HepG2 (cell line): ENCODE measurements around the gene LIF. TPM values are rescaled to one million over a fixed set of nuclear protein-coding genes. Genes with fewer than 3 reads are reported as not detected.

Source experiments
- ATAC-seq: fragments of 200-7000 bp; cut with Tn5 transposase; 3 replicates; pipeline ENCODE4 v1.9.1; 2020; ENCODE audit warnings: mild to moderate bottlenecking, moderate library complexity
- Bru-seq: library from RNA; stranded (reverse); fragments of 400-500 nt; gene quantifications from one replicate; lab custom pipeline; 2021; lab: Mats Ljungman, UMichigan
- BruChase-seq, 2 experiments: library from RNA; stranded (reverse); fragments of 400-500 nt; gene quantifications; one replicate each; lab custom pipeline; 2021; lab: Mats Ljungman, UMichigan
- BruUV-seq: library from RNA; stranded (reverse); fragments of 400-500 nt; replicated peaks from 2 replicates; lab custom pipeline; 2021; lab: Mats Ljungman, UMichigan
- CTCF ChIA-PET: fragments of 300-600 bp; formaldehyde crosslinking; extraction: SDS; loops from one replicate; lab custom pipeline; 2021; ENCODE audit warnings: low total read pairs, inconsistent platforms, low intra/inter-chr PET ratio; lab: Yijun Ruan, JAX
- POLR2A ChIA-PET: fragments of 350-600 bp; sonication (Branson Sonifier 250); formaldehyde crosslinking; loops from one replicate; lab custom pipeline; 2020; ENCODE audit warnings: antibody characterized with exemption, inconsistent platforms; lab: Yijun Ruan, JAX
- DNase-seq: peaks from one replicate; pipeline ENCODE4 v3.0.0-alpha.2; 2015; ENCODE audit warnings: low spot score
- FAIRE-seq: peaks from 3 replicates; lab custom pipeline; 2011; peaks lifted over from hg19 to GRCh38; lab: Jason Lieb, UNC
- H2AFZ ChIP-seq: one replicate; pipeline ENCODE4 v1.6.1; 2011; ENCODE audit warnings: low read length, inconsistent platforms
- H3K27ac ChIP-seq: fragments of 300-600 bp; 3 replicates; pipeline ENCODE4 v1.8.0; 2011; ENCODE audit warnings: mixed run types, mild to moderate bottlenecking, mixed read lengths, low read length, inconsistent platforms; ENCODE audit not compliant: insufficient read depth; ENCODE audit errors: extremely low read length
- H3K27me3 ChIP-seq, 2 experiments: fragments of 200-600 bp in 1 of 2; 2 replicates in 1 of 2; 3 replicates in 1 of 2; pipeline versions ENCODE4 v1.6.0 to v1.8.0; 2011; ENCODE audit warnings: low read length in 2 of 2, mild to moderate bottlenecking in 2 of 2, moderate library complexity in 2 of 2, inconsistent platforms in 1 of 2; ENCODE audit not compliant: insufficient read depth in 2 of 2, control insufficient read depth in 1 of 2
- H3K36me3 ChIP-seq, 2 experiments: fragments of 200-600 bp in 1 of 2; replicated peaks in 1 of 2; 2 replicates in 1 of 2; 3 replicates in 1 of 2; pipeline versions ENCODE4 v1.5.1 to v1.8.0; 2011; ENCODE audit warnings: low read length in 2 of 2, inconsistent platforms in 1 of 2; ENCODE audit not compliant: insufficient read depth in 2 of 2, control insufficient read depth in 1 of 2
- H3K4me1 ChIP-seq: 2 replicates; pipeline ENCODE4 v1.5.1; 2012; ENCODE audit warnings: low read length, inconsistent platforms; ENCODE audit not compliant: insufficient read depth
- H3K4me2 ChIP-seq: 2 replicates; pipeline ENCODE4 v1.6.0; 2011; ENCODE audit warnings: low read depth, low read length, inconsistent platforms
- H3K4me3 ChIP-seq, 3 experiments: fragments of 200-600 bp in 1 of 3; sonication (generic), shearing (Covaris generic) in 1 of 3; replicated peaks in 1 of 3; 2 replicates each; pipeline ENCODE4 v1.5.1; 2011 to 2016; ENCODE audit warnings: low read length in 3 of 3, inconsistent platforms in 2 of 3, low read depth in 2 of 3, mild to moderate bottlenecking in 2 of 3, control low read depth in 1 of 3, mixed read lengths in 1 of 3; ENCODE audit not compliant: insufficient read depth in 1 of 3
- H3K79me2 ChIP-seq: one replicate; pipeline ENCODE4 v1.6.1; 2011; ENCODE audit warnings: low read length, inconsistent platforms; ENCODE audit not compliant: insufficient read depth
- H3K9ac ChIP-seq: 2 replicates; pipeline ENCODE4 v1.6.0; 2011; ENCODE audit warnings: mild to moderate bottlenecking, low read depth, low read length, inconsistent platforms; ENCODE audit not compliant: insufficient read depth
- H3K9me3 ChIP-seq: 2 replicates; pipeline ENCODE4 v1.5.1; 2012; ENCODE audit warnings: mild to moderate bottlenecking, low read length
- H4K20me1 ChIP-seq: 2 replicates; pipeline ENCODE4 v1.6.0; 2011; ENCODE audit warnings: inconsistent platforms, mild to moderate bottlenecking, low read length, moderate library complexity; ENCODE audit not compliant: insufficient read depth
- MAX ChIP-seq: IDR thresholded peaks from 2 replicates; pipeline ENCODE4 v1.6.1; 2012; ENCODE audit warnings: inconsistent platforms
- PRDM15 ChIP-seq: sonication (generic); formaldehyde crosslinking; IDR thresholded peaks from 2 replicates; pipeline ENCODE4 v1.4.0; 2020; ENCODE audit warnings: missing genetic modification reagents
- RBFOX2 ChIP-seq: fragments of 200-400 bp; formaldehyde crosslinking; IDR thresholded peaks from 2 replicates; pipeline ENCODE4 v1.6.1; 2017; ENCODE audit warnings: low read depth, mild to moderate bottlenecking, low read length
- SP4 ChIP-seq: sonication (generic); formaldehyde crosslinking; IDR thresholded peaks from 2 replicates; pipeline ENCODE4 v1.8.1; 2023; ENCODE audit warnings: mild to moderate bottlenecking, missing genetic modification reagents
- TAF1 ChIP-seq: sonication (generic); formaldehyde crosslinking; IDR thresholded peaks from 2 replicates; pipeline ENCODE4 v1.4.0; 2020; ENCODE audit warnings: missing genetic modification reagents
- TFAP4 ChIP-seq: sonication (generic); IDR thresholded peaks from 2 replicates; pipeline ENCODE4 v1.6.1; 2016; ENCODE audit warnings: low read depth, borderline replicate concordance
- TFE3 ChIP-seq: IDR thresholded peaks from 2 replicates; pipeline ENCODE4 v1.6.1; 2016
- ZNF263 ChIP-seq: sonication (generic); formaldehyde crosslinking; IDR thresholded peaks from 2 replicates; pipeline ENCODE4 v1.4.0; 2020; ENCODE audit warnings: missing genetic modification reagents
- ZNF7 ChIP-seq: IDR thresholded peaks from 2 replicates; pipeline ENCODE4 v1.6.1; 2016; ENCODE audit warnings: missing biosample characterization, missing genetic modification reagents
- WGBS: methylation state at CpG from one replicate; pipeline ENCODE4 v1.1.6; 2017; ENCODE audit warnings: low lambda C conversion rate; 5-methylcytosine and 5-hydroxymethylcytosine counted together
- in situ Hi-C: cut with HindIII; loops from 2 replicates; pipeline ENCODE4 v1.10.0; 2017; ENCODE audit warnings: low pct_unique_long_range_greater_than_20kb; ENCODE audit not compliant: extremely low pct_ligation_motif_present
- intact Hi-C: fragments of 100-400 bp; cut with micrococcal nuclease; formaldehyde crosslinking; loops from one replicate; pipeline ENCODE4 v1.10.0; 2022; ENCODE audit not compliant: unreplicated experiment
- long read RNA-seq, 2 experiments: library from RNA in 1 of 2; library from polyadenylated mRNA in 1 of 2; stranded (forward) in 1 of 2; unstranded in 1 of 2; transcript quantifications; one replicate each; pipeline ENCODE4 v2.0.0, GENCODE V29; 2019 to 2022
- polyA minus RNA-seq, 3 experiments: library from RNA; depleted of rRNA, polyadenylated mRNA; stranded (reverse); fragments of >200 nt; gene quantifications; 2 replicates each; pipeline ENCODE4 v1.2.3, GENCODE V29; 2011; ENCODE audit warnings: low replicate concordance in 1 of 3
- polyA plus RNA-seq, 8 experiments: library from polyadenylated mRNA; depleted of rRNA in 3 of 8; stranded (reverse) in 7 of 8; unstranded in 1 of 8; fragments of >200 nt; fragmentation: Illumina TruSeq in 4 of 8; extraction: Trizol in 4 of 8; gene quantifications; 2 replicates each; pipeline versions ENCODE4 v1.2.1 to v1.2.3, GENCODE V29; 2011 to 2016; ENCODE audit warnings: low read depth in 4 of 8, missing spikeins in 1 of 8, mixed read lengths in 1 of 8; ENCODE audit not compliant: insufficient read depth in 1 of 8
- total RNA-seq, 5 experiments: library from RNA; depleted of rRNA; stranded (reverse); fragments of >200 nt; fragmentation: Illumina TruSeq; extraction: Trizol; gene quantifications; 2 replicates each; pipeline ENCODE4 v1.2.3, GENCODE V29; 2016; ENCODE audit warnings: low read depth in 1 of 5

LIF gene
- total RNA-seq (2016; rRNA removed; fragmentation: Illumina TruSeq; extraction: Trizol) (1.5 and 3.6 TPM in 2 replicates), polyA plus RNA-seq (2011; rRNA removed) (8.5 and 12.1 TPM in 2 replicates), polyA minus RNA-seq (2011; rRNA and poly(A)+ RNA removed; ENCODE audit: low replicate concordance) (11.5 and 35.1 TPM in 2 replicates), Bru-seq, nascent RNA (percentile 51 among the genes with signal in this experiment), BruChase-seq, experiment 1, labeled RNA remaining after a 6-hour chase (percentile 69 among the genes with signal in this experiment), BruChase-seq, experiment 2, labeled RNA remaining after a 2-hour chase (percentile 68 among the genes with signal in this experiment)
- total RNA-seq (2016; cell fraction: cytosol; rRNA removed; fragmentation: Illumina TruSeq; extraction: Trizol; ENCODE audit: low read depth) = 0.53 and 1.6 TPM in 2 replicates
- total RNA-seq (2016; cell fraction: insoluble cytoplasmic fraction; rRNA removed; fragmentation: Illumina TruSeq; extraction: Trizol) = 1.7 and 3.2 TPM in 2 replicates
- 2.6 TPM in 2 replicates for total RNA-seq (2016; cell fraction: membrane; rRNA removed; fragmentation: Illumina TruSeq; extraction: Trizol)
- 5.2 and 5.5 TPM in 2 replicates for total RNA-seq (2016; cell fraction: nucleus; rRNA removed; fragmentation: Illumina TruSeq; extraction: Trizol)
- 3.0 and 4.2 TPM in 2 replicates for polyA plus RNA-seq (2011; cell fraction: cytosol; rRNA removed)
- 48.8 and 59.2 TPM in 2 replicates for polyA plus RNA-seq (2011; cell fraction: nucleus; rRNA removed)
- polyA plus RNA-seq (2012) = 1.4 and 5.2 TPM in 2 replicates
- polyA plus RNA-seq (2016; cell fraction: cytosol; fragmentation: Illumina TruSeq; extraction: Trizol; ENCODE audit: low read depth) = 0.17 and 0.26 TPM in 2 replicates
- polyA plus RNA-seq (2016; cell fraction: insoluble cytoplasmic fraction; fragmentation: Illumina TruSeq; extraction: Trizol; ENCODE audit: low read depth) = 1.1 and 1.3 TPM in 2 replicates
- 0.64 and 0.93 TPM in 2 replicates for polyA plus RNA-seq (2016; cell fraction: membrane; fragmentation: Illumina TruSeq; extraction: Trizol; ENCODE audit: low read depth)
- polyA plus RNA-seq (2016; cell fraction: nucleus; fragmentation: Illumina TruSeq; extraction: Trizol; ENCODE audit: insufficient read depth, low read depth) = 13.6 and 20.3 TPM in 2 replicates
- polyA minus RNA-seq (2011; cell fraction: cytosol; rRNA and poly(A)+ RNA removed) = 3.8 and 5.5 TPM in 2 replicates
- 4.1 and 7.1 TPM in 2 replicates for polyA minus RNA-seq (2011; cell fraction: nucleus; rRNA and poly(A)+ RNA removed)
- long read RNA-seq, experiment 1, partial matches to known transcripts = 0 of 3 reads
- long read RNA-seq, experiment 1, other reads (novel, unspliced or antisense) = 3 of 3 reads
- long read RNA-seq, experiment 2, partial matches to known transcripts = 0 of 6 reads
- long read RNA-seq, experiment 2, other reads (novel, unspliced or antisense) = 6 of 6 reads

GRCh38 chr22:30245985-30246813 lies at the start of gene LIF:
Gene LIF (minus strand): TSS chr22:30246759. CDS start chr22:30246695, 64 bp downstream.
- Histone ChIP-seq H3K79me2 (no peaks in the 10 kb centered on the region), H3K4me3 (peak within 1 kb of the TSS; percentile 40 to 67 (median 56)), H3K4me1 (peaks cover 63% of the 10 kb centered on the region), H3K27ac (peak within 1 kb of the TSS; percentile 47), H3K9ac (peak within 1 kb of the TSS; percentile 52), H3K27me3 (no peaks in the 10 kb centered on the region), H3K36me3 (no peaks in the 10 kb centered on the region), H2AFZ (no peak within 1 kb of the TSS), H3K4me2 (peak within 1 kb of the TSS; percentile 74), H3K9me3 (no peaks in the 10 kb centered on the region), H4K20me1 (no peaks in the 10 kb centered on the region)
- FAIRE-seq = no peak
- TSS peak; percentile 70 for BruUV-seq
- no peak for DNase-seq
- intact Hi-C loops = no loop called here
- POLR2A ChIA-PET = interaction anchor here (1.0 to 1.4 kb wide), 4 partner anchors 36 to 141 kb away, joined by 3 to 4 read pairs (median 3); partner anchors contain the start of gene RNF215
- in situ Hi-C loops = no loop called here
- ATAC-seq = peak; percentile 22; the same call in 2 of the 3 replicates
- WGBS = 59% methylated on average over 36 of the region's 64 CpGs
- CTCF ChIA-PET = no interaction called here
- TF ChIP-seq PRDM15 (CRISPR knock-in tag) = peak; percentile 90
- TF ChIP-seq ZNF263 (CRISPR knock-in tag) = 0 out of 2 replicates have a peak, but pooled peaks have one; percentile 11
- TF ChIP-seq TFAP4 = no peak
- TF ChIP-seq RBFOX2 = peak; percentile 72
- peak; percentile 56; the same call in 1 of the 2 replicates for TF ChIP-seq MAX
- 0 out of 2 replicates have a peak, but pooled peaks have one; percentile 16 for TF ChIP-seq SP4
- no peak for TF ChIP-seq TFE3 (CRISPR knock-in tag)
- TF ChIP-seq TAF1 (CRISPR knock-in tag) = peak; percentile 26; the same call in 1 of the 2 replicates
- TF ChIP-seq ZNF7 (CRISPR knock-in tag) = no peak
